ENCODE results near the gene UBE2I.

- TF ChIP-seq CTCF (conservative IDR thresholded peaks at IDR 0.05; ENCODE audit: low read depth, low read length) (no peak), EZH2 (IDR thresholded peaks at IDR 0.05; ENCODE audit: borderline replicate concordance, low read depth, low read length, poor library complexity, severe bottlenecking) (no peak)
These were observed 33.3 kb downstream of the UBE2I start for GRCh38 chr16:1342526-1343427.

Measured in A673 (cell line).